Measurements from ENCODE around the gene BTBD9. TPM values are rescaled to one million over a fixed set of nuclear protein-coding genes. Genes with fewer than 3 reads are reported as not detected.

Gene BTBD9
- polyA plus RNA-seq, 1 donor (not counting 4 experiments of a cell fraction or from before 2014, with no cell fraction given), result 6.8 TPM

- H3K79me2 ChIP-seq (ENCODE audit: control insufficient read depth, insufficient read depth, low read length), result peaks cover 4% of the 10 kb centered on the region
- no peak overlapping the region for H3K4me2 ChIP-seq (ENCODE audit: control insufficient read depth, extremely low read depth, insufficient read depth, low read depth, low read length)
- no peak for FAIRE-seq
- H3K27me3 ChIP-seq (ENCODE audit: control insufficient read depth, extremely low read depth, insufficient read depth, low read length), result no peaks in the 10 kb centered on the region
- peaks cover 5% of the 10 kb centered on the region for H4K20me1 ChIP-seq (ENCODE audit: control insufficient read depth, extremely low read depth, insufficient read depth, low read length)
- no peak for DNase-seq (ENCODE audit: low read depth, low spot score)
- no peaks in the 10 kb centered on the region for H3K9me1 ChIP-seq (ENCODE audit: control insufficient read depth, extremely low read depth, insufficient read depth, low read length)
- H3K27ac ChIP-seq (ENCODE audit: control insufficient read depth, insufficient read depth, low read length), result no peak overlapping the region
- TF ChIP-seq CTCF (optimal IDR thresholded peaks at IDR 0.05 in 1 of 3, IDR thresholded peaks at IDR 0.05 in 1 of 3, conservative IDR thresholded peaks at IDR 0.05 in 1 of 3; ENCODE audit: extremely low read depth in 1 of 3, insufficient read depth in 2 of 3, low read length in 3 of 3), result no peak
- no peak for TF ChIP-seq EZH2 (IDR thresholded peaks at IDR 0.05; ENCODE audit: low read length)
- no peak overlapping the region for H3K9ac ChIP-seq (ENCODE audit: control insufficient read depth, extremely low read depth, insufficient read depth, low read length)
- H3K4me3 ChIP-seq (ENCODE audit: control insufficient read depth in 2 of 3, extremely low read depth in 1 of 3, insufficient read depth in 2 of 3, low read depth in 1 of 3, low read length in 3 of 3), result no peak overlapping the region
- peaks cover 6% of the 10 kb centered on the region for H3K4me1 ChIP-seq (ENCODE audit: control insufficient read depth, extremely low read depth, insufficient read depth, low read length)
- dilution Hi-C loops (cut with MboI; ENCODE audit: extremely low pct_ligation_motif_present, low sequenced_read_pairs), result no loop called here
- no peak overlapping the region for H2AFZ ChIP-seq (ENCODE audit: control insufficient read depth, low read length)
- no peaks in the 10 kb centered on the region for H3K9me3 ChIP-seq (ENCODE audit: control insufficient read depth, low read depth, low read length)
- peaks cover 15 to 19% of the 10 kb centered on the region in 2 experiments for H3K36me3 ChIP-seq (ENCODE audit: control insufficient read depth in 2 of 2, extremely low read depth in 1 of 2, insufficient read depth in 2 of 2, low read length in 2 of 2)
These were observed 488.9 kb downstream of the BTBD9 start for GRCh38 chr6:38150681-38151296.

- H3K27ac ChIP-seq (ENCODE audit: control insufficient read depth, insufficient read depth, low read length), result no peak overlapping the region
- no peak overlapping the region for H2AFZ ChIP-seq (ENCODE audit: control insufficient read depth, low read length)
- dilution Hi-C loops (cut with MboI; ENCODE audit: extremely low pct_ligation_motif_present, low sequenced_read_pairs), result no loop called here
- TF ChIP-seq EZH2 (IDR thresholded peaks at IDR 0.05; ENCODE audit: low read length) (no peak), CTCF (optimal IDR thresholded peaks at IDR 0.05 in 1 of 3, IDR thresholded peaks at IDR 0.05 in 1 of 3, conservative IDR thresholded peaks at IDR 0.05 in 1 of 3; ENCODE audit: extremely low read depth in 1 of 3, insufficient read depth in 2 of 3, low read length in 3 of 3) (no peak)
- no peak overlapping the region for H3K4me2 ChIP-seq (ENCODE audit: control insufficient read depth, extremely low read depth, insufficient read depth, low read depth, low read length)
- H3K9me3 ChIP-seq (ENCODE audit: control insufficient read depth, low read depth, low read length), result no peaks in the 10 kb centered on the region
- peaks cover 5% of the 10 kb centered on the region for H4K20me1 ChIP-seq (ENCODE audit: control insufficient read depth, extremely low read depth, insufficient read depth, low read length)
- DNase-seq (ENCODE audit: low read depth, low spot score) (no peak), FAIRE-seq (no peak)
- no peak overlapping the region for H3K9ac ChIP-seq (ENCODE audit: control insufficient read depth, extremely low read depth, insufficient read depth, low read length)
- peaks cover 2% of the 10 kb centered on the region for H3K9me1 ChIP-seq (ENCODE audit: control insufficient read depth, extremely low read depth, insufficient read depth, low read length)
- H3K4me3 ChIP-seq (ENCODE audit: control insufficient read depth in 2 of 3, extremely low read depth in 1 of 3, insufficient read depth in 2 of 3, low read depth in 1 of 3, low read length in 3 of 3), result no peak overlapping the region
- peaks cover 4% of the 10 kb centered on the region for H3K79me2 ChIP-seq (ENCODE audit: control insufficient read depth, insufficient read depth, low read length)
- H3K4me1 ChIP-seq (ENCODE audit: control insufficient read depth, extremely low read depth, insufficient read depth, low read length), result peaks cover 9% of the 10 kb centered on the region
- H3K27me3 ChIP-seq (ENCODE audit: control insufficient read depth, extremely low read depth, insufficient read depth, low read length), result no peaks in the 10 kb centered on the region
- H3K36me3 ChIP-seq (ENCODE audit: control insufficient read depth in 2 of 2, extremely low read depth in 1 of 2, insufficient read depth in 2 of 2, low read length in 2 of 2), result peaks cover 11 to 19% of the 10 kb centered on the region in 2 experiments
These were observed 489.7 kb downstream of the BTBD9 start for GRCh38 chr6:38150021-38150420.
